GM23338 (cell line): ENCODE data around the gene BCAS3.

ENCODE experiments used
- CREB1 ChIP-seq: fragments of 250-450 bp; sonication (Bioruptor Pico); IDR thresholded peaks from 2 replicates; pipeline ENCODE4 v1.5.0; 2020; ENCODE audit warnings: low read depth, mild to moderate bottlenecking, moderate library complexity
- EZH2 ChIP-seq: fragments of 200-600 bp; sonication (generic); IDR thresholded peaks from one replicate; pipeline ENCODE4 v1.8.0; 2017; ENCODE audit warnings: antibody characterized with exemption, mild to moderate bottlenecking, low read depth; ENCODE audit not compliant: unreplicated experiment
- EZH2phosphoT487 ChIP-seq: fragments of 200-600 bp; sonication (generic); IDR thresholded peaks from one replicate; pipeline ENCODE4 v1.8.1; 2018; ENCODE audit warnings: antibody characterized with exemption; ENCODE audit not compliant: unreplicated experiment
- JUNB ChIP-seq: IDR thresholded peaks from one replicate; pipeline ENCODE4 v1.6.1; 2016; ENCODE audit warnings: antibody characterized with exemption; ENCODE audit not compliant: unreplicated experiment
- NANOG ChIP-seq: IDR thresholded peaks from 2 replicates; pipeline ENCODE4 v1.6.1; 2016; ENCODE audit warnings: antibody characterized with exemption, borderline replicate concordance
- POLR2AphosphoS5 ChIP-seq: IDR thresholded peaks from 2 replicates; pipeline ENCODE4 v1.6.1; 2016; ENCODE audit warnings: antibody characterized with exemption, low read depth
- STAT1 ChIP-seq: IDR thresholded peaks from one replicate; pipeline ENCODE4 v1.6.1; 2016; ENCODE audit warnings: antibody characterized with exemption; ENCODE audit not compliant: unreplicated experiment
- ZNF114 ChIP-seq: fragments of 250-450 bp; sonication (Bioruptor Pico); IDR thresholded peaks from 2 replicates; pipeline ENCODE4 v1.5.0; 2020; ENCODE audit warnings: mild to moderate bottlenecking, moderate library complexity
- ZNF331 ChIP-seq: fragments of 250-450 bp; sonication (Bioruptor Pico); IDR thresholded peaks from 2 replicates; pipeline ENCODE4 v1.5.0; 2020; ENCODE audit warnings: low read depth, mild to moderate bottlenecking, moderate library complexity
- TF ChIP-seq, protein P1 (sequence below), 2 experiments: fragments of 200-600 bp in 1 of 2; sonication (generic) in 1 of 2; conservative IDR thresholded peaks; 2 replicates each; pipeline versions ENCODE4 v1.5.1 to v1.6.1; 2016 to 2017; ENCODE audit warnings: antibody characterized with exemption in 2 of 2, low read depth in 2 of 2, mild to moderate bottlenecking in 2 of 2, moderate library complexity in 1 of 2
- TF ChIP-seq, protein P2 (sequence below): IDR thresholded peaks from one replicate; pipeline ENCODE4 v1.6.1; 2018; ENCODE audit warnings: antibody characterized with exemption; ENCODE audit not compliant: unreplicated experiment
- TF ChIP-seq, protein P3 (sequence below): IDR thresholded peaks from 2 replicates; pipeline ENCODE4 v1.6.1; 2016; ENCODE audit warnings: antibody characterized with exemption

DNA sequence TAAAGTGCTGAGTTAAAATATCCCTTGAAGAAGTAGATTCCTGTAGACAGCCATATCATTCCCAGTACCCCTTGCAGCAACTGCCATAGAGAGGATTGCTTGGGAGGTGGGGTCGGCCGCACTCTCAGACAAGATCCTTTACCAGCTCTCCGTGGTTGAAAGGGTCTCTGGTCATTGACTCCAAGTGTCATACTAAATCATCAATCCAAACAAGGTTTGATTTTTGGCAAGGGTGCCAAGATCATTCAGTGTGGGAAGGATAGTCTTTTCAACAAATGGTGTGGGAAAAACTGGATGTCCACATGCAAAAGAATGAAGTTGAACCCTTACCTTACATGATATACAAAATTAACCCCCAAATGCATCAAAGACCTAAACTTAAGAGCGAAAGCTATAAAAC, 743.8 kb downstream of the BCAS3 start:
- no peak for TF ChIP-seq EZH2
- TF ChIP-seq, protein P1, sequence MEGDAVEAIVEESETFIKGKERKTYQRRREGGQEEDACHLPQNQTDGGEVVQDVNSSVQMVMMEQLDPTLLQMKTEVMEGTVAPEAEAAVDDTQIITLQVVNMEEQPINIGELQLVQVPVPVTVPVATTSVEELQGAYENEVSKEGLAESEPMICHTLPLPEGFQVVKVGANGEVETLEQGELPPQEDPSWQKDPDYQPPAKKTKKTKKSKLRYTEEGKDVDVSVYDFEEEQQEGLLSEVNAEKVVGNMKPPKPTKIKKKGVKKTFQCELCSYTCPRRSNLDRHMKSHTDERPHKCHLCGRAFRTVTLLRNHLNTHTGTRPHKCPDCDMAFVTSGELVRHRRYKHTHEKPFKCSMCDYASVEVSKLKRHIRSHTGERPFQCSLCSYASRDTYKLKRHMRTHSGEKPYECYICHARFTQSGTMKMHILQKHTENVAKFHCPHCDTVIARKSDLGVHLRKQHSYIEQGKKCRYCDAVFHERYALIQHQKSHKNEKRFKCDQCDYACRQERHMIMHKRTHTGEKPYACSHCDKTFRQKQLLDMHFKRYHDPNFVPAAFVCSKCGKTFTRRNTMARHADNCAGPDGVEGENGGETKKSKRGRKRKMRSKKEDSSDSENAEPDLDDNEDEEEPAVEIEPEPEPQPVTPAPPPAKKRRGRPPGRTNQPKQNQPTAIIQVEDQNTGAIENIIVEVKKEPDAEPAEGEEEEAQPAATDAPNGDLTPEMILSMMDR (conservative IDR thresholded peaks at IDR 0.05; ENCODE audit: low read depth in 2 of 2), result no peak
- TF ChIP-seq, protein P2, sequence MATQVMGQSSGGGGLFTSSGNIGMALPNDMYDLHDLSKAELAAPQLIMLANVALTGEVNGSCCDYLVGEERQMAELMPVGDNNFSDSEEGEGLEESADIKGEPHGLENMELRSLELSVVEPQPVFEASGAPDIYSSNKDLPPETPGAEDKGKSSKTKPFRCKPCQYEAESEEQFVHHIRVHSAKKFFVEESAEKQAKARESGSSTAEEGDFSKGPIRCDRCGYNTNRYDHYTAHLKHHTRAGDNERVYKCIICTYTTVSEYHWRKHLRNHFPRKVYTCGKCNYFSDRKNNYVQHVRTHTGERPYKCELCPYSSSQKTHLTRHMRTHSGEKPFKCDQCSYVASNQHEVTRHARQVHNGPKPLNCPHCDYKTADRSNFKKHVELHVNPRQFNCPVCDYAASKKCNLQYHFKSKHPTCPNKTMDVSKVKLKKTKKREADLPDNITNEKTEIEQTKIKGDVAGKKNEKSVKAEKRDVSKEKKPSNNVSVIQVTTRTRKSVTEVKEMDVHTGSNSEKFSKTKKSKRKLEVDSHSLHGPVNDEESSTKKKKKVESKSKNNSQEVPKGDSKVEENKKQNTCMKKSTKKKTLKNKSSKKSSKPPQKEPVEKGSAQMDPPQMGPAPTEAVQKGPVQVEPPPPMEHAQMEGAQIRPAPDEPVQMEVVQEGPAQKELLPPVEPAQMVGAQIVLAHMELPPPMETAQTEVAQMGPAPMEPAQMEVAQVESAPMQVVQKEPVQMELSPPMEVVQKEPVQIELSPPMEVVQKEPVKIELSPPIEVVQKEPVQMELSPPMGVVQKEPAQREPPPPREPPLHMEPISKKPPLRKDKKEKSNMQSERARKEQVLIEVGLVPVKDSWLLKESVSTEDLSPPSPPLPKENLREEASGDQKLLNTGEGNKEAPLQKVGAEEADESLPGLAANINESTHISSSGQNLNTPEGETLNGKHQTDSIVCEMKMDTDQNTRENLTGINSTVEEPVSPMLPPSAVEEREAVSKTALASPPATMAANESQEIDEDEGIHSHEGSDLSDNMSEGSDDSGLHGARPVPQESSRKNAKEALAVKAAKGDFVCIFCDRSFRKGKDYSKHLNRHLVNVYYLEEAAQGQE, result no peak
- TF ChIP-seq POLR2AphosphoS5, result no peak
- no peak for TF ChIP-seq CREB1
- no peak for TF ChIP-seq EZH2phosphoT487
- TF ChIP-seq, protein P3, sequence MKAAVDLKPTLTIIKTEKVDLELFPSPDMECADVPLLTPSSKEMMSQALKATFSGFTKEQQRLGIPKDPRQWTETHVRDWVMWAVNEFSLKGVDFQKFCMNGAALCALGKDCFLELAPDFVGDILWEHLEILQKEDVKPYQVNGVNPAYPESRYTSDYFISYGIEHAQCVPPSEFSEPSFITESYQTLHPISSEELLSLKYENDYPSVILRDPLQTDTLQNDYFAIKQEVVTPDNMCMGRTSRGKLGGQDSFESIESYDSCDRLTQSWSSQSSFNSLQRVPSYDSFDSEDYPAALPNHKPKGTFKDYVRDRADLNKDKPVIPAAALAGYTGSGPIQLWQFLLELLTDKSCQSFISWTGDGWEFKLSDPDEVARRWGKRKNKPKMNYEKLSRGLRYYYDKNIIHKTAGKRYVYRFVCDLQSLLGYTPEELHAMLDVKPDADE, result no peak
- no peak for TF ChIP-seq JUNB
- TF ChIP-seq NANOG, result no peak
- TF ChIP-seq STAT1, result no peak
- TF ChIP-seq ZNF114 (CRISPR knock-in tag), result no peak
- no peak for TF ChIP-seq ZNF331 (CRISPR knock-in tag)
